ENCODE data around the gene PLP2. TPM values are rescaled to one million over a fixed set of nuclear protein-coding genes. Genes with fewer than 3 reads are reported as not detected.

Gene PLP2
- polyA plus RNA-seq, 1 donor (not counting 4 experiments of a cell fraction or from before 2014, with no cell fraction given), result 358 TPM

DNA sequence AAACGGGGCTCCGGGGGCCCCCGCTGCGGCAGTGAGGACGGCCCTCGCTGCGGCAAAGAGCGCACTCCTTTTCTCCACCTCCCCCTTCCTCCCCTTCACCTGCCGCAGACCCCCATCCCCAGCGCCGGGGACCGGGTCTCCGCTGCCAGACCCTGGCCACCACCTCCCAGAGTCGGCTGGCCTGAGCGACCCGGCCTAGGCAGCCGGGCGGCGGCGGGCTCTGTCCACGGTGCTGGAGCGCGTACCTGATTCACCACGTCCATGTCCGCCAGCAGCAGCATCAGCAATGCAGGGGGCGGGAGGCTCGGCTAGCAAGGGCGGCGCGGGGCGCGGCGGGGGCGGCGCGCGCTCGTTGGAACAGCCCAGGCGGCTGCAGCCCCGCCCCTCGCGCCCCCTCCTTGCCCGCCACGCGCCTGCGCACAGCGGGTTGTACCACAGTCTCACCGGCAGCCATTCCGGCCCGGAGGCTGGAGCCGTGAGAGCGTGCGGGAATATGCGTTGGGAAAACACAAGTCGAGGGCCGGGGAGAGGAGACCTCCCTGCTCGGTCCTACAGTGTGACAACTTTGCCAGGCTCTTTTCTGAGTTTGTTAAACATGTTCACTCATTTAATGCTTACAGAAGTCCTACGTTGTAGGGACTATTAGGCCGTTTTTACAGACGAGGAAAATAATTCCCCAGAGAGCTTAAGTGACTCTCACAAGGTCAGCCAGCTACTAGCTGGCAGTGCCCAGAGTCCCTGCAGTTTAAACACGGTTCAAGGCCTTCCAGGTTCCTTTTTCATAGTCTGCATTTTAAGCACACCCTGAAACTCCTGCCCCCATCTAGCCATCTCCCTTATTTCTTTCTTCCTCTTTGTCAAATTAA is 28.4 kb downstream of the PLP2 start, which contains the start of gene SYP:
Gene SYP, minus strand, starts transcription at position 288 of the 866 bp plus-strand sequence. Its CDS starts 7 bp downstream, at position 281.
- Histone ChIP-seq H3K27ac (ENCODE audit: control insufficient read depth, insufficient read depth, low read length) (peak within 1 kb of the TSS; percentile 36), H2AFZ (ENCODE audit: control insufficient read depth, low read length) (peak within 1 kb of the TSS; percentile 72), H3K36me3 (ENCODE audit: control insufficient read depth in 2 of 2, extremely low read depth in 1 of 2, insufficient read depth in 2 of 2, low read length in 2 of 2) (no peaks in the 10 kb centered on the region), H3K27me3 (ENCODE audit: control insufficient read depth, extremely low read depth, insufficient read depth, low read length) (peaks cover 2% of the 10 kb centered on the region), H4K20me1 (ENCODE audit: control insufficient read depth, extremely low read depth, insufficient read depth, low read length) (no peaks in the 10 kb centered on the region), H3K4me1 (ENCODE audit: control insufficient read depth, extremely low read depth, insufficient read depth, low read length) (peaks cover 4% of the 10 kb centered on the region), H3K79me2 (ENCODE audit: control insufficient read depth, insufficient read depth, low read length) (no peaks in the 10 kb centered on the region), H3K4me3 (ENCODE audit: control insufficient read depth in 2 of 3, extremely low read depth in 1 of 3, insufficient read depth in 2 of 3, low read depth in 1 of 3, low read length in 3 of 3) (peak within 1 kb of the TSS in 1 of 3 experiments; percentile 64), H3K4me2 (ENCODE audit: control insufficient read depth, extremely low read depth, insufficient read depth, low read depth, low read length) (peak within 1 kb of the TSS; percentile 82), H3K9me3 (ENCODE audit: control insufficient read depth, low read depth, low read length) (no peaks in the 10 kb centered on the region), H3K9me1 (ENCODE audit: control insufficient read depth, extremely low read depth, insufficient read depth, low read length) (no peaks in the 10 kb centered on the region), H3K9ac (ENCODE audit: control insufficient read depth, extremely low read depth, insufficient read depth, low read length) (peak within 1 kb of the TSS; percentile 60)
- dilution Hi-C loops (cut with MboI; ENCODE audit: extremely low pct_ligation_motif_present, low sequenced_read_pairs), result no loop called here
- FAIRE-seq, result no peak
- DNase-seq (ENCODE audit: low read depth, low spot score), result no peak
- TF ChIP-seq, protein P1, sequence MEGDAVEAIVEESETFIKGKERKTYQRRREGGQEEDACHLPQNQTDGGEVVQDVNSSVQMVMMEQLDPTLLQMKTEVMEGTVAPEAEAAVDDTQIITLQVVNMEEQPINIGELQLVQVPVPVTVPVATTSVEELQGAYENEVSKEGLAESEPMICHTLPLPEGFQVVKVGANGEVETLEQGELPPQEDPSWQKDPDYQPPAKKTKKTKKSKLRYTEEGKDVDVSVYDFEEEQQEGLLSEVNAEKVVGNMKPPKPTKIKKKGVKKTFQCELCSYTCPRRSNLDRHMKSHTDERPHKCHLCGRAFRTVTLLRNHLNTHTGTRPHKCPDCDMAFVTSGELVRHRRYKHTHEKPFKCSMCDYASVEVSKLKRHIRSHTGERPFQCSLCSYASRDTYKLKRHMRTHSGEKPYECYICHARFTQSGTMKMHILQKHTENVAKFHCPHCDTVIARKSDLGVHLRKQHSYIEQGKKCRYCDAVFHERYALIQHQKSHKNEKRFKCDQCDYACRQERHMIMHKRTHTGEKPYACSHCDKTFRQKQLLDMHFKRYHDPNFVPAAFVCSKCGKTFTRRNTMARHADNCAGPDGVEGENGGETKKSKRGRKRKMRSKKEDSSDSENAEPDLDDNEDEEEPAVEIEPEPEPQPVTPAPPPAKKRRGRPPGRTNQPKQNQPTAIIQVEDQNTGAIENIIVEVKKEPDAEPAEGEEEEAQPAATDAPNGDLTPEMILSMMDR (optimal IDR thresholded peaks at IDR 0.05 in 1 of 3, IDR thresholded peaks at IDR 0.05 in 1 of 3, conservative IDR thresholded peaks at IDR 0.05 in 1 of 3; ENCODE audit: extremely low read depth in 1 of 3, insufficient read depth in 2 of 3, low read length in 3 of 3), result no peak
- no peak for TF ChIP-seq EZH2 (IDR thresholded peaks at IDR 0.05; ENCODE audit: low read length)

DNA sequence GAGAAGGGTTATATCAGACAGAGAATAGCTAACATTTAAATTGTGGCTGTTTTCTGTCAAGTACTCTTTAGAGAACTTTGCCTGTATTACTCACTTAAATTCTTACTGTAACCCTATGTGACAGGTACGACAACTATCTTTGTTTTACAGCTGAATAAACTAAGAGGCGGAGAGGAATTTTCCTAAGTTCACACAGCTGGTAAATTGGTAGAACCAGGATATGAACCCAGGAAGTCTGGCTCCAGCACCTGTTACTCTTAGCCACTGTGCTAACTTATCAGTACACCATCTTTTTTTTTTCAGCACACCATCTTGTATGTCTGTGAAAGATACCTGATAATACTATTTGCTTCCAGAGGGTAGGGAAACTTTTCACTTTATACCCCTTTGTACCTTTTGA is 30.3 kb downstream of the PLP2 start:
- no peak for DNase-seq (ENCODE audit: low read depth, low spot score)
- no peak overlapping the region for H3K9ac ChIP-seq (ENCODE audit: control insufficient read depth, extremely low read depth, insufficient read depth, low read length)
- H3K36me3 ChIP-seq (ENCODE audit: control insufficient read depth in 2 of 2, extremely low read depth in 1 of 2, insufficient read depth in 2 of 2, low read length in 2 of 2), result no peaks in the 10 kb centered on the region
- H4K20me1 ChIP-seq (ENCODE audit: control insufficient read depth, extremely low read depth, insufficient read depth, low read length), result no peaks in the 10 kb centered on the region
- TF ChIP-seq, protein P1 (optimal IDR thresholded peaks at IDR 0.05 in 1 of 3, IDR thresholded peaks at IDR 0.05 in 1 of 3, conservative IDR thresholded peaks at IDR 0.05 in 1 of 3; ENCODE audit: extremely low read depth in 1 of 3, insufficient read depth in 2 of 3, low read length in 3 of 3), result no peak
- TF ChIP-seq EZH2 (IDR thresholded peaks at IDR 0.05; ENCODE audit: low read length), result no peak
- H3K79me2 ChIP-seq (ENCODE audit: control insufficient read depth, insufficient read depth, low read length), result no peaks in the 10 kb centered on the region
- dilution Hi-C loops (cut with MboI; ENCODE audit: extremely low pct_ligation_motif_present, low sequenced_read_pairs), result no loop called here
- H2AFZ ChIP-seq (ENCODE audit: control insufficient read depth, low read length), result no peak overlapping the region
- no peak overlapping the region for H3K4me3 ChIP-seq (ENCODE audit: control insufficient read depth in 2 of 3, extremely low read depth in 1 of 3, insufficient read depth in 2 of 3, low read depth in 1 of 3, low read length in 3 of 3)
- FAIRE-seq, result no peak
- H3K27me3 ChIP-seq (ENCODE audit: control insufficient read depth, extremely low read depth, insufficient read depth, low read length), result peaks cover 2% of the 10 kb centered on the region
- H3K9me3 ChIP-seq (ENCODE audit: control insufficient read depth, low read depth, low read length), result no peaks in the 10 kb centered on the region
- H3K4me1 ChIP-seq (ENCODE audit: control insufficient read depth, extremely low read depth, insufficient read depth, low read length), result peaks cover 4% of the 10 kb centered on the region
- H3K27ac ChIP-seq (ENCODE audit: control insufficient read depth, insufficient read depth, low read length), result no peak overlapping the region
- no peaks in the 10 kb centered on the region for H3K9me1 ChIP-seq (ENCODE audit: control insufficient read depth, extremely low read depth, insufficient read depth, low read length)
- no peak overlapping the region for H3K4me2 ChIP-seq (ENCODE audit: control insufficient read depth, extremely low read depth, insufficient read depth, low read depth, low read length)

Data from keratinocyte (primary cell).